Measurements from ENCODE around the gene XKR8. TPM values are rescaled to one million over a fixed set of nuclear protein-coding genes. Genes with fewer than 3 reads are reported as not detected.

Gene XKR8
- total and polyA plus RNA-seq, 2 of the 13 experiments (the other 11 are each of a cell fraction or from before 2014, with no cell fraction given) = 5.4 to 6.3 TPM

- ATAC-seq = no peak
Measured at GRCh38 chr1:27980216-27980845, 20.6 kb downstream of the XKR8 start.

DNA sequence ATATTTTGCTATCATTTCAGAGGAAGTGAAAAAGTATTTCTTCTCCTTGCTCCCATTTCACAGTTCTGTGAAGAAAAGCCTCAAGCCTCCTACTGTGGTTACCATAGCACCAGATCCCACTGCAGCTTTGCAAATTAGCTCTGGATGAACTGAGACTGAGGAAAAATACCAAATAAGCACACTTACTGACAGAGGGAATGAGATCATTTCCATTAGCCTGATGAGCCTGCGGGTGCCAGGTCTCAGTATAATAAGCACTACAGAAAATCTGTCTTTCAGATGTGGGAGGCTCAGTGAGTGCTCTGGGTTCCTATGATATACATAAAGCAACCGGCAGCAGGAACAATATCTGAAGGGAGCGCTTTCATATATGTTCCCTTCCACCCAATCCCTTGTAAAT, 21.4 kb downstream of the XKR8 start:
- Histone ChIP-seq H4K20me1 (ENCODE audit: insufficient read depth, low read length) (no peaks in the 10 kb centered on the region), H3K4me1 (ENCODE audit: insufficient read depth, low read length) (no peaks in the 10 kb centered on the region), H3K4me2 (ENCODE audit: low read depth, low read length) (no peak overlapping the region), H3K27me3 (ENCODE audit: control insufficient read depth in 1 of 2, insufficient read depth in 2 of 2, low read length in 2 of 2) (no peaks in the 10 kb centered on the region), H3K36me3 (replicated peaks in 1 of 2; ENCODE audit: control insufficient read depth in 1 of 2, insufficient read depth in 2 of 2, low read length in 2 of 2) (no peaks in the 10 kb centered on the region), H3K79me2 (ENCODE audit: insufficient read depth, low read length) (no peaks in the 10 kb centered on the region), H3K27ac (ENCODE audit: extremely low read length, insufficient read depth, low read length) (no peak overlapping the region), H3K4me3 (replicated peaks in 1 of 3; ENCODE audit: insufficient read depth in 1 of 3, low read depth in 2 of 3, low read length in 3 of 3) (no peak overlapping the region), H2AFZ (ENCODE audit: low read length) (no peak overlapping the region), H3K9ac (ENCODE audit: insufficient read depth, low read depth, low read length) (no peak overlapping the region), H3K9me3 (ENCODE audit: low read length) (no peaks in the 10 kb centered on the region)
- no peak for DNase-seq (ENCODE audit: low spot score)
- intact Hi-C loops (cut with micrococcal nuclease; ENCODE audit: unreplicated experiment) = no loop called here
- CTCF ChIA-PET (ENCODE audit: low intra/inter-chr PET ratio, low total read pairs) = no interaction called here
- no peak for ATAC-seq
- no TSS peak for BruUV-seq (replicated peaks)
- in situ Hi-C loops (cut with HindIII; ENCODE audit: extremely low pct_ligation_motif_present, low pct_unique_long_range_greater_than_20kb) = no loop called here
- FAIRE-seq = no peak
- 97% methylated on average over 3 of the region's 3 CpGs for WGBS (ENCODE audit: low lambda C conversion rate)
- POLR2A ChIA-PET = no interaction called here
- TF ChIP-seq PREB (CRISPR knock-in tag; IDR thresholded peaks at IDR 0.05) = no peak
- TF ChIP-seq, protein P1, sequence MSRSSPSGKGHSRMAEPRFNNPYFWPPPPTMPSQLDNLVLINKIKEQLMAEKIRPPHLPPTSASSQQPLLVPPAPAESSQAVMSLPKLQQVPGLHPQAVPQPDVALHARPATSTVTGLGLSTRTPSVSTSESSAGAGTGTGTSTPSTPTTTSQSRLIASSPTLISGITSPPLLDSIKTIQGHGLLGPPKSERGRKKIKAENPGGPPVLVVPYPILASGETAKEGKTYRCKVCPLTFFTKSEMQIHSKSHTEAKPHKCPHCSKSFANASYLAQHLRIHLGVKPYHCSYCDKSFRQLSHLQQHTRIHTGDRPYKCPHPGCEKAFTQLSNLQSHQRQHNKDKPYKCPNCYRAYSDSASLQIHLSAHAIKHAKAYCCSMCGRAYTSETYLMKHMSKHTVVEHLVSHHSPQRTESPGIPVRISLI (CRISPR knock-in tag; IDR thresholded peaks at IDR 0.05; ENCODE audit: borderline replicate concordance) = no peak
- no peak for TF ChIP-seq PCBP2 (optimal IDR thresholded peaks at IDR 0.05; ENCODE audit: low read depth, low read length, poor library complexity, severe bottlenecking)
- TF ChIP-seq ZNF549 (CRISPR knock-in tag; IDR thresholded peaks at IDR 0.05) = no peak
- TF ChIP-seq HBP1 (CRISPR knock-in tag; IDR thresholded peaks at IDR 0.05; ENCODE audit: low read depth) = no peak
- TF ChIP-seq ZNF841 (CRISPR knock-in tag; IDR thresholded peaks at IDR 0.05; ENCODE audit: borderline replicate concordance) = no peak
- TF ChIP-seq GABPB1 (CRISPR knock-in tag; IDR thresholded peaks at IDR 0.05) = no peak
- TF ChIP-seq CHD4 (IDR thresholded peaks at IDR 0.05; ENCODE audit: borderline replicate concordance, low read length) = no peak
- no peak for TF ChIP-seq IKZF4 (CRISPR knock-in tag; IDR thresholded peaks at IDR 0.05; ENCODE audit: borderline replicate concordance, low read depth, not compliant biosample characterization)
- TF ChIP-seq CBX2 (IDR thresholded peaks at IDR 0.05; ENCODE audit: low read depth, low read length) = no peak
- no peak for TF ChIP-seq CBX2 (CRISPR knock-in tag; IDR thresholded peaks at IDR 0.05; ENCODE audit: low read depth)
- no peak for TF ChIP-seq MTERF4 (CRISPR knock-in tag; IDR thresholded peaks at IDR 0.05)

More at GRCh38 chr1:27980216-27980845, 20.6 kb downstream of the XKR8 start:
- CTCF ChIA-PET (ENCODE audit: low intra/inter-chr PET ratio, low total read pairs) = interaction anchor here (1.8 kb wide), 1 partner anchor 122 kb away, joined by 13 read pairs; no protein-coding TSS in a partner anchor
- Histone ChIP-seq H3K36me3 (replicated peaks in 1 of 2; ENCODE audit: control insufficient read depth in 1 of 2, insufficient read depth in 2 of 2, low read length in 2 of 2) (no peaks in the 10 kb centered on the region), H3K4me3 (replicated peaks in 1 of 3; ENCODE audit: insufficient read depth in 1 of 3, low read depth in 2 of 3, low read length in 3 of 3) (no peak overlapping the region), H3K4me2 (ENCODE audit: low read depth, low read length) (no peak overlapping the region), H3K27me3 (ENCODE audit: control insufficient read depth in 1 of 2, insufficient read depth in 2 of 2, low read length in 2 of 2) (no peaks in the 10 kb centered on the region), H3K9me3 (ENCODE audit: low read length) (no peaks in the 10 kb centered on the region), H3K79me2 (ENCODE audit: insufficient read depth, low read length) (no peaks in the 10 kb centered on the region), H3K9ac (ENCODE audit: insufficient read depth, low read depth, low read length) (no peak overlapping the region), H4K20me1 (ENCODE audit: insufficient read depth, low read length) (no peaks in the 10 kb centered on the region), H3K27ac (ENCODE audit: extremely low read length, insufficient read depth, low read length) (no peak overlapping the region), H3K4me1 (ENCODE audit: insufficient read depth, low read length) (no peaks in the 10 kb centered on the region), H2AFZ (ENCODE audit: low read length) (no peak overlapping the region)
- intact Hi-C loops (cut with micrococcal nuclease; ENCODE audit: unreplicated experiment) = no loop called here
- no peak for FAIRE-seq
- TF ChIP-seq, protein P2, sequence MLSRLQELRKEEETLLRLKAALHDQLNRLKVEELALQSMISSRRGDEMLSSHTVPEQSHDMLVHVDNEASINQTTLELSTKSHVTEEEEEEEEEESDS (CRISPR knock-in tag; IDR thresholded peaks at IDR 0.05; ENCODE audit: borderline replicate concordance) = no peak
- WGBS (ENCODE audit: low lambda C conversion rate) = 90% methylated on average over 1 of the region's 1 CpG
- BruUV-seq (replicated peaks) = no TSS peak
- POLR2A ChIA-PET = no interaction called here
- in situ Hi-C loops (cut with HindIII; ENCODE audit: extremely low pct_ligation_motif_present, low pct_unique_long_range_greater_than_20kb) = no loop called here
- DNase-seq (ENCODE audit: low spot score) = no peak

Data from HepG2 (cell line).